Chondrocyte (in vitro differentiated cells): ENCODE data around the gene GLT8D1. TPM values are rescaled to one million over a fixed set of nuclear protein-coding genes. Genes with fewer than 3 reads are reported as not detected.

ENCODE experiments used
- DNase-seq: peaks from one replicate; pipeline ENCODE4 v3.0.0; 2021; ENCODE audit warnings: mixed read lengths, low spot score
- H3K27ac Mint-ChIP-seq: one replicate; pipeline ENCODE4 v1.8.0; 2021; ENCODE audit warnings: mild to moderate bottlenecking, moderate library complexity, mixed read lengths; ENCODE audit not compliant: unreplicated experiment
- H3K27me3 Mint-ChIP-seq: 2 replicates; pipeline ENCODE4 v1.8.0; 2021; ENCODE audit warnings: low read depth, mixed read lengths
- H3K36me3 Mint-ChIP-seq: 2 replicates; pipeline ENCODE4 v1.8.0; 2021; ENCODE audit warnings: low read depth, mixed read lengths
- H3K4me1 Mint-ChIP-seq: 2 replicates; pipeline ENCODE4 v1.8.0; 2021; ENCODE audit warnings: low read depth, mild to moderate bottlenecking, mixed read lengths
- H3K4me3 Mint-ChIP-seq: one replicate; pipeline ENCODE4 v1.8.0; 2021; ENCODE audit warnings: mild to moderate bottlenecking, moderate library complexity, mixed read lengths; ENCODE audit not compliant: unreplicated experiment
- H3K9me3 Mint-ChIP-seq: 2 replicates; pipeline ENCODE4 v1.8.0; 2021; ENCODE audit warnings: low read depth, mixed read lengths
- CTCF ChIP-seq: fragments of 200-600 bp; sonication (generic); IDR thresholded peaks from 2 replicates; pipeline ENCODE4 v1.5.0; 2021; ENCODE audit warnings: antibody characterized with exemption, mild to moderate bottlenecking, moderate library complexity
- total RNA-seq: library from RNA; stranded (reverse); gene quantifications from 3 replicates; pipeline ENCODE4 v1.2.1, GENCODE V29; 2021

GLT8D1 gene
- total RNA-seq, 1 donor from 2014 or later, result 91.2 TPM

- TF ChIP-seq CTCF, result no peak
- Mint-ChIP-seq H3K36me3 (peaks cover 13% of the 10 kb centered on the region), H3K27me3 (no peaks in the 10 kb centered on the region), H3K4me3 (no peak overlapping the region), H3K27ac (no peak overlapping the region), H3K4me1 (no peaks in the 10 kb centered on the region), H3K9me3 (peaks cover 3% of the 10 kb centered on the region)
- no peak for DNase-seq
Observed at GRCh38 chr3:52719618-52720017, 14.0 kb upstream of the GLT8D1 start.

- Mint-ChIP-seq H3K36me3 (peaks cover 9% of the 10 kb centered on the region), H3K9me3 (peaks cover 3% of the 10 kb centered on the region), H3K27ac (no peak overlapping the region), H3K4me1 (no peaks in the 10 kb centered on the region), H3K4me3 (no peak overlapping the region), H3K27me3 (no peaks in the 10 kb centered on the region)
- TF ChIP-seq CTCF, result no peak
- DNase-seq, result no peak
Observed at GRCh38 chr3:52715714-52716305, 10.2 kb upstream of the GLT8D1 start.

GRCh38 chr3:52714335-52715302 is 9.0 kb upstream of the GLT8D1 start:
- Mint-ChIP-seq H3K36me3 (peaks cover 7% of the 10 kb centered on the region), H3K4me1 (no peaks in the 10 kb centered on the region), H3K27me3 (no peaks in the 10 kb centered on the region), H3K27ac (no peak overlapping the region), H3K9me3 (peaks cover under 1% of the 10 kb centered on the region), H3K4me3 (no peak overlapping the region)
- TF ChIP-seq CTCF, result no peak
- DNase-seq, result no peak

- Mint-ChIP-seq H3K4me1 (peaks cover 7% of the 10 kb centered on the region), H3K27me3 (no peaks in the 10 kb centered on the region), H3K9me3 (no peaks in the 10 kb centered on the region), H3K27ac (no peak overlapping the region), H3K4me3 (no peak overlapping the region), H3K36me3 (peaks cover 4% of the 10 kb centered on the region)
- DNase-seq, result no peak
- no peak for TF ChIP-seq CTCF
Observed at GRCh38 chr3:52712291-52713212, 7.0 kb upstream of the GLT8D1 start.

GRCh38 chr3:52710512-52710911 is 4.9 kb upstream of the GLT8D1 start:
- DNase-seq, result no peak
- H3K27me3 Mint-ChIP-seq, result no peaks in the 10 kb centered on the region
- no peaks in the 10 kb centered on the region for H3K9me3 Mint-ChIP-seq
- no peak for TF ChIP-seq CTCF
- no peak overlapping the region for H3K4me3 Mint-ChIP-seq
- H3K4me1 Mint-ChIP-seq, result peaks cover 16% of the 10 kb centered on the region
- no peak overlapping the region for H3K27ac Mint-ChIP-seq
- H3K36me3 Mint-ChIP-seq, result peaks cover 4% of the 10 kb centered on the region
